GM18519 (cell line): ENCODE measurements around the gene NAA15.
"Not testable (repeated sequence)": the region's sequence is repeated elsewhere in the genome, so short reads cannot be mapped to it uniquely, and the experiment has no call there.

ENCODE experiments used
- ATAC-seq: cut with Tn5 transposase; IDR thresholded peaks from one replicate; pipeline ENCODE4 v1.9.1; 2021; ENCODE audit warnings: mild to moderate bottlenecking, moderate library complexity; ENCODE audit not compliant: unreplicated experiment, low FRiP score

NAA15 gene

DNA sequence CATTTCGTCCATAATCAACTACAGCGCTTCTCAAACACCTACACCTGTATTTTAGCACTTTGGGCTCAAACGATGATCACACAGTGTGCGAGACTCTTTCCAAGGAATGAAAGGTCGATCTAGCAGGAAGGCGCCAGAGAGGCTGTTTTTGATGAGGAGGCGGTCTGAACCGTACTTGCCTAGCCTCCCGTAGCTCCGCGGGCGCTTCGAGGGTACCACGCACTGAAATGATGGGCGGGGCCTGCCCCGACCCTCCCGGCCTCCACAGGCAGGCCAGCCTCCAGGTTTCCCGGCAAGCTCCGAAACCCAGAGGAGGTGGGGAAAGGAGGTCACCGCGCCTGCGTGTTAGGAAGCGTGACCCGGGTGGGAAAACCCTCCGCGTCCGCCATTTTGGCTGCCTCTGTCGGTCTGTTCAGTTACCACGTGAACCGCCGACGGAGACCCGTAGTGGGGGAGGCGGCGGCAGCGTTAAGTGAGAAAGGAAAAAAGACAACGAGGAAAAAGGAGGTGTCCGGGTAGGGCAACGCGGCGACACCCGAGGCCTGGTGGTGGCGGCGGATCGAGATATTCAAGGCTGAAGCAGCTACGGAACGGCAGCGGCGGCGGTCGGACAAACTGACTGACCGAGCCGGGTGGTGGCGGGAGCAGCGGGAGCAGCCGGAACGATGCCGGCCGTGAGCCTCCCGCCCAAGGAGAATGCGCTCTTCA lies at the start of gene NAA15:
Gene NAA15, plus strand, starts transcription at position 393 of the 708 bp plus-strand sequence. Its CDS starts 273 bp downstream, at position 666.
- ATAC-seq = peak; percentile 68

DNA sequence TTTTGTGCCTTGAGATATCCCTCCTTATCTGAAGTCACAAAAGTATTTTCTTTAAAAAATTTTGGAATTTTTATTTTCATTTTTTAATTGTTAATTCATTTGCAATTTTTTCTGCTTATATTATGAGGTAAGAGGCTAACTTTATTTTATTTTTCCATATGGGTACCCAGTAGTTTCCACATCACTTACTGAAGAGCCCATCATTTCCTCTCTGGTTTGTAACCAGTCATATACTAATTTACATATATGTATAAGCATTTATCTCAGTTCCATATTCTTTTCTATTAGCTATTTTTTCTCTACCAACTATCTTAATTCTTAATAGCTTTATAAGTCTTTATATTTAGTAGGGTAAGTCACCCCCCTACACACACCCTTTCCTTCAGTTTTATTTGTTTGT lies 48.3 kb upstream of the NAA15 start:
- ATAC-seq = no peak

DNA sequence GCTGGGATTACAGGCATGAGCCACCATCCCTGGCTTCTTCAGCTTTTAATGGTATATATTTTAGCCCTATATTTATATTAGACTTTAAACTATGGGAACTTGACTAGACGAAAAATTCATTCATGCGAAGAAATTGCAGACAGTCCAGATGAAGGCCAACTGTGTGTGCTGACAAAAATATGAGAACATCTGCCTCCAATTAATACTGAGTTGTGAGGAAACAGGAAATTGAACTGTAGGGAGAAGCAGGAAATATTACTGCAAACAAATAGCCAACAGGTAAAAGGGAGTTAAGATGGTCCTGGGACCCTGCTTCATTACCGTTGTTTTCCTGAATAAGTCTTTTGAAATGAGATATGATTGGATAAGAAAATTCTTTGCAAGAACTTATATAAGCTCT lies 47.6 kb upstream of the NAA15 start:
- no peak for ATAC-seq

DNA sequence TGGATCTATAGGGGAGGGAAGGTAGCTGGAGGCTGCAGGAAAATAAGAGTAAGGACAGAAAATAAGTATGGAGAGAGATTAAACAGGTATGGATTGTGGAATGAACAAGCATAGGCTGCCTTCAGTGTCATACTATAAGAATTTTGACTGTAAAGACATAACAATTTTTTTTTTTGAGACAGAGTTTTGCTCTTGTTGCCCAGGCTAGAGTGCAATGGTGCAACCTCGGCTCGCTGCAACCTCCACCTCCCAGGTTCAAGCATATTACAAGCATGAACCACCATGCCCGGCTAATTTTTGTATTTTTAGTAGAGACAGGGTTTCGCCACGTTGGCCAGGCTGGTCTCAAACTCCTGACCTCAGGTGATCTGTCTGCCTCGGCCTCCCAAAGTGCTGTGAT lies 45.7 kb upstream of the NAA15 start:
- not testable (repeated sequence) for ATAC-seq

DNA sequence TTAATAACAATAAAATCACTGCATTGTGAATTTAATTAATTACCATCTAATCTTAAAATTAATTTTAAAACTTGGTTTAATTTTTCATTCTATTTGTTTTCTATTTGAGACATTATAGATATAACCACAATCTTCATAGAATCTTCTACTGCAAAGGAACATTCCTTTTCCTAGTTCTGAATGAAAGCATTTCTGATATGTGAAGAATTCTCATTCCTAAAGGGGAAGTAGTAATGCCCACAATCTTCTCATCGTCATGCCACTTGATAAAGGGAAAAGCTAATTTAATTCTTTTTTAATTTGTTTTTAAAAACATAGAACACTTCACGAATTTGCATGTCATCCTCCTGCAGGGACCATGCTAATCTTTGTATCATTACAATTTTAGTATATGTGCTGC lies 45.0 kb upstream of the NAA15 start:
- no peak for ATAC-seq

DNA sequence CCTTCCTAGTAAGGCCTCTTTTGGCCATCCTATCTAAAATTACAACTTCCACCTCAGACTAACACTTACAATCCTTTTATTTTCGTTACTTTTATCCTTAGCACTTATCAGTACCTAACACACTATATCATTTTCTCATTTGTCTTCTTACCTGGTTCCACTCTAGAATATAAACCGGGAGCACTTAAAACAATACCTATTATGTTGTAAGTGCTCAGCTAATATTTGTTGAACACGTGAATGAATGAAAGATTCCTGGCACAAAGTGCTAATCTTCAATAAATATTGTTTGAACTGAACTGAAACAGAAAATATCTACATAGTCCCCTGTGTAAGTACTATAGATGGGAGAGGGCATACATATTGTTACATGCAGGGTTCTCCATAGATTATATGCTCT lies 35.7 kb upstream of the NAA15 start:
- no peak for ATAC-seq

DNA sequence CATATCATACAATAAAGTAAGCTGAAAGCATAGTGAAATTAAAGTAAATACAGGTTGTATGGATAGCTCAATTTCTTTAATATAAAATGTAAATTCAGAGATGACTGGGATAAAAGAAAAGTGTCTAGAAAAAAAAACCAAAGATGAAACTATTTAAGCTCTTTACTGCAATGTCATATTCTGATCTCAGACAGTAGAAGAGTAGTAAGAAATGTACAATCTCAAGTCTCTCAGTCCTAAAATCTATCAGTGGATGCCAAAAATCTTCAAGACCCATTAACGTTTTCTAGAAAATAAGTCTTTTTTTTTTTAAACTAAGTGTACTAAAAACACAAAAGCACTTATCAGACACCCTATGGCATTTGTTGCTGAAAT lies 35.1 kb upstream of the NAA15 start:
- ATAC-seq = no peak

DNA sequence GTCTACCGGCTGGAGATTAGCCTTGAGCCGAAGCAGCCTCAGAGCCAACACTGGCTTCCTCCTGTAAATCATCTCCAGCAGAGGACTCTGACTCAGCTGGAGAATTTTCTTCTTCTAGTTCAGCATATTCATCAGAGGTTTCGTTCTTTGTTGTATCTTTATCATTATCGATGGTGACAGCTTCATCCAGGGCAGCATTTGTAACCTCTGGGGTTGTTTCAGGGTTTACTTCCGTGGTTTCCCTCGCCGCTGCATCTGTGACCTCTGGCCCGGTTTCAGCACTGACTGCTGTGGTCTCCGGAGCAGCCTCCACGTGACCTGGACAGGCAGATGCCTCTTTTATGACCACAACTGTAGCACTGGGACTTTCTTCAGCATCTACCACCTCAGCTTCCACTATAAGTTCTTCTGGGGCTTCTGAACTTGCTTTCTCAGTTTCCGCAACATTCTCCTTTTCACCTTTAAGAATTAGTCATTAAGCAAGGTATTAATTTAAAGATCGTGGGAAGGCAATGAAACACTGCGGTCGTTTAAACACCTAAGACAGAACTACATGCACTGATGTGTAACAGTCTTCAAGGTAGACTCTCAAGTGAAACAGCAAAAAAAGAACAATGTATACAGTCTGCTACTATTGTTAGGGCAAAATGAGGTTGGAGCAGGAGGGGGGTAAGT lies 34.6 kb upstream of the NAA15 start:
- peak; percentile 91 for ATAC-seq

DNA sequence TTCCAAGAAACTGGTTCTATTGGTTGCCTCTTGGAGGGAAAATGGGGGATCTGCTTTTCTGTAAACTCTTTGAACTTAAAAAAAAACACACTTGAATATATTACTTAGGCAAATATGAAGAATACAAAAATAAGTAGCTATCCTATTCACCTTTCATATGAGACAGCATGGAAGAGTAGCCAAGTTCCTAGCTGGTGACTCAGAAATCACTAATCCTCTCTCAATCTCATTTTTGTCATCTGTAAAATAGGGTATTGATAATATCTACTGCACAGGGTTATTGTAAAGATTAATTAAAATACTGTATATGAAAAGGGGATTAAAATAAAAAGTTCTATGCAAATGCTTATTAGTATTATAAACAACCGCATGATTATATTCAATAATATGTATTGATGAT lies 34.0 kb upstream of the NAA15 start:
- no peak for ATAC-seq

DNA sequence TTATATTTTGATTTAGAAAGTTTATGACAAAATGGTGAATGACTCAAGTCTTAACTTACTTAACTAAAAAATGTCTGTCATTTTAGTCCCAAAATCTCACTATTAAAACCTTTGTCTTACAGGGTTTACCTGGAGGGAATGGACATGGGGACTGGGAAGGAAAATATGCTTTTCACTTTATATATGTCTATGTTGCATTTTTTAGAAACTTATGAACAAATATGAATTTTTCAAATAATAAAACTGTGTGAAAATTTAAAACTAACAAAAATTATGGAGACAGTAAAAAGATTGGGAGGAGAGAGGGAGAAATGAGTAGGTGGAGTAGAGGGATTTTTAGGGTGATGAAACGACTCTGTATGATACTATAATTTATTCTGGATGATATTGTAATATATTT lies 27.5 kb upstream of the NAA15 start:
- ATAC-seq = no peak

DNA sequence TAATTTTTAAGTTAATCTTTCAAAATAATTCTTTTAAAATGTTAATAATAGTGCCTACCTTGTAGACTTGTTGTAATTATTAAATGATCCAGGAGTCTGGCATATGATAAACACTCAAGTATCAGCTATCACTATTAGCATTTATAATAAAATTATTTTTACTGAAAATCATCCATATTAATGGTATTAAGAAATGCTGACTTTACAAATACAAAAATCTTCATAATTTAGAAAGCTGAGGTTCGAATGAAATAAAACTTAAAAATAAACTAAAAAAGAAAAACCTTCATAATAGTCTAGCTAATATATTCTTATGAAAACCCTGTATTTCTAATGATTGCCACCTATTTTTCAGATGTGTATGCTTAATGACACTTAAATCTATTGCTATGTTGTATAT lies 26.5 kb upstream of the NAA15 start:
- no peak for ATAC-seq

DNA sequence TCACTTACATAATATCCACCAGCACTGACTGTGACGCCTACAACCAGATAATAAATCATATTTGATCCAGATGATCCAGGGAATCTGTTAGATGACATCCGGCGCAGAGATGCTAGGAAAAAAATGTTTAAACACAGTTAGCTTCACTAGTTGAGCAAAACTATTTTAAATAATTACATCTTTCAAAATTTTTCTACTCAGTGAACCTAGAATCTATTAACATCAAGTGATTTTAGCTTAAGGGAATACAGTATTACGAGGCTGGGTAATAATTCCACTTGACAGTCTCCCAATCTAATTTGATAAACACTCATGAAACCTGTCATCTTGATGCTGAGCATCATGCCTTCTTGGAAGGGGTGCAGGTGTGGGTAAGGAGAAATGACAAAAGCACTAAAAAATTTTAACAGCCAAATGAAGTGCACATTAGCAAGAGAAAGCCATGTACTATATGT lies 26.0 kb upstream of the NAA15 start:
- no peak for ATAC-seq

DNA sequence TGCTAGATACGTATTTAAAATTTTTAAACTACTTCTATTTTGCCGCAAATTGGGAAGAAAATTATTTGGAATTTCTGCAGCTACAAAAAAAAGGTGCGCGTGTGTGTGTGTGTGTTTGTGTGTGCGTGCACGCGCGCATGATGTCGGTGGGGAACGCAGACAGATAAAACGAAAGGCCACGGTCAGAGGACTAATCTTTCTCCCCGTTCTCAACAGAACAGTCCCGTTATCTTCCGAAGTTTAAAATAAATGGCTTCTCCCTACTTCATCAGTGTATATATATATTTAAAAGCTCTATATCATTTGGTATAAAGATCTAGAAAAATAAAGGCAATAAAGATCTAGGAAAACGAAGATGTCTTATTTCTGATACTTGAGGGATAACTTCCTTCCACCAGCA lies 22.8 kb upstream of the NAA15 start:
- no peak for ATAC-seq

DNA sequence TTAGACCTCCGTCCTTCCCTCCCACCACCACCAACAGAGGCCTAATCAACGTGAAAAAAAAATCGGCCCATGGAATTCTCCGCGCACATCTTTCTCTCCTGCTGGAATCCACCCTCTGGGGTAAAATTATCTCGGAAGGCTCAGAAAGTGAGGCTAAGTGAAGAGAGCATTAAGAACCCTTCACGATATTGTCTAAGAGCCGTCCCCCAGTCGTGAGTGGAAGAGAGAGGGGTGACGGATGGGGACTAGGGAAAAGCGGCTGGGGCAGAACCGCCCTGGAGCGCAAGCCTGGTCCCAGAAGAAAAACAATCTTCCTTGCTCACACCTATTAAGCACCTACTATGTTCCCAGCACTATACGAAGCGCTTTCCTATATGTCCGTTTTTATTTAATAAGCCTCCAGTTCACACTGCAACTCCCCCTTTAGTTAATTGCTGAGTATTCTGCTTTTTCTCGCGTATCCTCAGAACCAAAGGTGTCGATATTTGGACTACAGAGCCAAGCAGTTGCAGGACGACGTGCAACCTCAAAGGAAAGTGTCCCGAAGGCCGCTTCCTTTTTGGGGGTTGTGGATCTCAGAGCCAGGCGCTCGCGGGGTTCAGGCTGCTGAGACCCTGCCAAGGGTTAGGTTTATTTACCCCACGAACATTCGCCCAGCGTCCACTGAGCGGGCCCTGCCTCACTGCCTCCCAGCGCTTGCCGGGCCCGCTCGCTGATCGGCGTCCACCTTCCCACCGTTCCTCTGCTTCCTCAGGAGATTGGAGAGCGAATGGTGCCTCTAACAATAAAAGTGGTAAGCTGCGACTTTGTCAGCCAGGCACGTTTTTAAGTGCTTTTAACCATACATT lies 22.2 kb upstream of the NAA15 start:
- no peak for ATAC-seq

DNA sequence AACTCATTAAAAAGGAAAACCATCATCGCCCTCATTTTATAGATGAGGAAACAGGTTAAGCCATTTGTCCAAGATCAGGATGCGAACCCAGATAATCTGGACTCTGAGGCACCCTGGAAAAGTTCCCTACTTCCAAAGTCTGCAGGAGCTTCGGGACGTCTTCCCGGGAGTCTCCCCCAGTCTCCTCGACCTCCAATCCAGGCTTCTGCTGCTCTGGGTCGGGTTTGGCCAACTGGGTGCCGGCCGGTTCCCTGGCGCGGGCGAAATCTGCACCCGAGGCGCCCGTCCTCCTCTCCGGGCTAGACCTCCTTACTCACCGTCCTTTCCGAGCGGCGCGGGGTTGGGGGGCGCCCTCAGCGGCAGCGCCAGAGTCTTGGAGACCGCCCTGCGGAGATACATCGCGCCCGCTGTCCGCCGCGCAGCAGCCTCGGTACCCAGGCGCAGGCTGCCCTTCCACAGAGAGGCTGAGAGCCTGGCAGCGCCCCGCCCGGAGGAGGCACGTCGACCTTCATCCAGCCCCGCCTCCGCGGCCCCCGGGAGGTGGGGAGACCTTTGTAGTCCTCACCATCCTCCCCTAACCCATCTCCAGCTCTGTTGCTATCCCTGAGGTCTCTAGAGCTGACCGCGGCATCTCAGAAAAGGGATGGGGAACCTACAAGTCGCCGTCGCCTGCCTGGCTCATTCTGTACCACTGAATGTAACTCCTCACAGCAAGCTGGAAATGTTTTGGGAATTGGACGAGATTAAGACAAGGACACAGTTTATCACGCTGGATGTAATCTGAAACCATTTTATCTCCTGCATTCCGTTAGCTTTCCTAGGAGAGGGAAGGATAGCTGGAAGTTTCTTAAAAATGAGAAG lies 21.3 kb upstream of the NAA15 start, which contains the start of gene MGARP:
Gene MGARP, minus strand, starts transcription at position 466 of the 861 bp plus-strand sequence. Its CDS starts 67 bp downstream, at position 399.
- ATAC-seq = peak; percentile 42

DNA sequence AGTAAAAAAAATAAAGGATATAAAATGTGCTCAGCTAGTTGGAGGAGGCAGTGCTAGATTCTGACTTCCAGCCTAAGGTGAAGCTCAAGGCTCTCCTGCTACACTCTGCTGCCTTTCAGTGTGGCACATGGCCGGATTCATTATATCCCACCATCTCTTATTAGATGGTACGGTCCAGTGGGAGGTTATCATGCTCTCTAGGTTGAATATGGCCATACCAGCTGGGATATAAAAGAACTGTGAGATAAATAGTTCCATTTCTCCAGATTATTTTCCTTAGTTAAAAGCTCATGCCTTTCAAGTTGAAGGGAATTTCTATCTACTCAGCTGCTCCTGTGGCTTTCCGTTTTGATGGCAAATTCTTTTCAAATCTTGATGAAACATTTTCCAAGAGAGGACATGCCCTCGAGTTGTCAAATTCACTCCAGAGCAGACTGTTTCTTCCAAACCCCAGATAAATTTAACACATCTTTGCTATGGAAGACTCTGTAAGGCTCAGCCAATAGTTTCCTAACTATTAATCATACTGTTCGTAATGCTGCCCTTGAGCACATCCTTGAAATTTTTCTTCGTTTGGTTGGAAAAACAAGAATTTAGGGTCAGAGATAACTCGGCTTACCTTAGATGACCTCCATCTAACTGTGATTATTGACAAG lies 19.1 kb upstream of the NAA15 start:
- no peak for ATAC-seq

DNA sequence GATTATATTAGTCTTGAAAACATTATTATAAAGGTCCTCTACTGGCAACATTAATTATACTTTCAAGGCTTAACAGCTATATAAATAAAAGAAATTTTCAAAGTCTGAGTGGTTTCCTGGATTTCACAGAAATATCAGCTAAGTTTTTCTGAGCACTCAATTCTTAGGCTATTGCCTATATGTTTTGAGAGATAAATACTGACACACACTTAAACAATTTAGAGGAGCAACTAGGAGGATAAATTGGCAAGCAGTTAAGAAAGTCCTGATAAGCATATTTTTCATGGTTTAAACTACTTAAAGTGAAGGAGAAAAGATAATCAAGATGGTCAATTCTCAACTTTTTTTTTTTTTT lies 18.6 kb upstream of the NAA15 start:
- ATAC-seq = no peak

DNA sequence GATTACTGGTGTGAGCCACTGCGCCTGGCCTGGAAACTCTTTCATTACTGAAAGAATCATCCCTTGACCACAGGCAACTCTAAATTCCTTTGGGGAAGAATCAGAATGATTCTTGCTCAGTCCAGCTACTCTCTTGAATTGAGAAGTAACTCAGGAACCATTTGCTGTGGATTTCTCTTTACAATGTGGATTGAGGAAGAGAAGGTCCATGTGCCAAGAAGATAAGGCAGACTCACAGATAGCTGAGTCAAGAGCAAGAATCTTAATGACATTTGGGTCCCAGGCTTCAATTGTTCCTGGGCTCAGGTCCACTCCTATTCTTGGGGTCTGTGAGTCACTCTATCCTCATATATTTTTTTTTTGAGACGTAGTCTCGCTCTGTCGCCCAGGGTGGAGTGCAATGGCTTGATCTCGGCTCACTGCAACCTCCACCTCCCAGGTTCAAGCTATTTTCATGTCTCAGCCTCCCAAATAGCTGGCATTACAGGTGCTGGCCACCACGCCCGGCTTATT lies 15.1 kb upstream of the NAA15 start:
- no peak for ATAC-seq

DNA sequence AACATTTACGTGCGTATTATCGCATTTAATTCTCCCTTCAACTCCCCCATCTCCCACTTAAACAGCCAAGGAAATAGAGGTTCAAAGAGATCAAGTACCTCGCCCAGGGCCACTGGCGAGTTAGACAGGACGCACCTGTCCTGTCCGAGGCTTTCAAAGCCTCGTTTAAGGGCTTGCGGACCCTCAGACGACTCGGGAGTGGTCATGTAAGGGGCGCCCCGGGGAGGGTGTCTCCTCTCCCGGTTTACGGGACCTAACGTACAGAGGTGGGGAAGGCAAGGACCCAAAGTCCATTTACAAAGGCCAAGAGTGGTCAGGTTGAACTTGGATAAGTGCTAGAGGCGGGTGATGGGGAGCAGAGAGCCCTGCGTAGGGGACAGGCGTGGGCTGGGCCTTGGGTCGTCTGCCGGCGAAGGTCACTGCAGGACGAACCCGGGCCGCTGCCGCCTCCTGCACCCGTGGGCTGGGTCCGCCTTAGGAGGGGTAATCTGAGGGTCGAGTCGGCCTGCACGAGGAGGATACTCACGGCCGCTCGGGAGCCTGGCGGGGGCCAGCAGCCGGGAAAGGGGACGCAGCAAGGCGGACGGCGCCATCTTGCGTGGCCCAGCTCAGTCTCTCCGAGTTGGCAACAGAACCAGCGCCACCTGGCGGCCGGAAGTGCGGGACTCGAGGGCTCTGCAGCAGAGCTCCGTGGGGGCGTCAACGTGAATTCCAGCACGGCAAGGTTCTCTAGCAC lies 5.9 kb upstream of the NAA15 start:
- peak; percentile 83 for ATAC-seq
